Kidney glomerular epithelial cell (primary cell): ENCODE measurements around the gene FGGY.

Source experiments
- DNase-seq: peaks from one replicate; lab custom pipeline; 2025; lab: John Stamatoyannopoulos, UW

Gene FGGY

GRCh38 chr1:59414406-59415133 is 117.7 kb downstream of the FGGY start:
- no peak for DNase-seq

GRCh38 chr1:59415286-59415850 is 118.5 kb downstream of the FGGY start:
- no peak for DNase-seq

- DNase-seq = no peak
Observed at GRCh38 chr1:59415881-59416280, 119.0 kb downstream of the FGGY start.

- no peak for DNase-seq
Observed at GRCh38 chr1:59417406-59417805, 120.5 kb downstream of the FGGY start.

GRCh38 chr1:59418363-59419144 is 121.7 kb downstream of the FGGY start:
- no peak for DNase-seq

- DNase-seq = no peak
Observed at GRCh38 chr1:59419361-59420140, 122.7 kb downstream of the FGGY start.

GRCh38 chr1:59421232-59421920 is 124.5 kb downstream of the FGGY start:
- DNase-seq = no peak

- no peak for DNase-seq
Observed at GRCh38 chr1:59422921-59423575, 126.2 kb downstream of the FGGY start.

GRCh38 chr1:59427155-59427554 is 130.3 kb downstream of the FGGY start:
- DNase-seq = peak; percentile 48

- no peak for DNase-seq
Observed at GRCh38 chr1:59427784-59428183, 130.9 kb downstream of the FGGY start.

GRCh38 chr1:59428828-59429227 is 131.9 kb downstream of the FGGY start:
- no peak for DNase-seq

- DNase-seq = no peak
Observed at GRCh38 chr1:59429656-59430055, 132.8 kb downstream of the FGGY start.

- no peak for DNase-seq
Observed at GRCh38 chr1:59431566-59432294, 134.8 kb downstream of the FGGY start.

GRCh38 chr1:59432531-59433439 is 135.9 kb downstream of the FGGY start:
- peak; percentile 97 for DNase-seq

- DNase-seq = no peak
Observed at GRCh38 chr1:59433440-59433813, 136.5 kb downstream of the FGGY start.

- no peak for DNase-seq
Observed at GRCh38 chr1:59434336-59434735, 137.4 kb downstream of the FGGY start.

GRCh38 chr1:59436637-59437036 is 139.7 kb downstream of the FGGY start:
- DNase-seq = no peak

GRCh38 chr1:59438058-59438560 is 141.2 kb downstream of the FGGY start:
- DNase-seq = no peak

- no peak for DNase-seq
Observed at GRCh38 chr1:59442492-59442891, 145.6 kb downstream of the FGGY start.
